A549 treated with GW870086 at 1 μM for 4 hours (cell line): ENCODE results near the gene ATP6V1D. TPM values are rescaled to one million over a fixed set of nuclear protein-coding genes. Genes with fewer than 3 reads are reported as not detected.

Experiments used
- total RNA-seq: library from RNA; stranded (reverse); fragments of 200-300 nt; extraction: Qiagen RNA extraction; gene quantifications from 5 replicates; pipeline ENCODE4 v1.2.3, GENCODE V29; 2022; ENCODE audit warnings: low read depth

ATP6V1D gene
- total RNA-seq = 69.1 to 107 TPM (median 72.2 TPM) in 5 replicates

GRCh38 chr14:67359775-67360469 lies at the start of gene ATP6V1D, which contains the start of gene EIF2S1:
Gene ATP6V1D (minus strand): TSS chr14:67359804. CDS start chr14:67359698, 106 bp downstream.
Gene EIF2S1 (plus strand): TSS chr14:67360328. CDS start chr14:67364768, 4,440 bp downstream.

Other genes with a start within 250 kb of the ATP6V1D start
- 0.10 to 0.17 TPM in 2 of 5 replicates, not detected in the others for gene GARIN2, start 170.4 kb downstream of the ATP6V1D start, total RNA-seq
- gene PALS1, start 118.4 kb downstream of the ATP6V1D start, total RNA-seq = 12.1 to 18.5 TPM (median 16.7 TPM) in 5 replicates
- gene EIF2S1, start 524 bp upstream of the ATP6V1D start, total RNA-seq = 233 to 326 TPM (median 242 TPM) in 5 replicates
- 19.1 to 23.2 TPM (median 22.6 TPM) in 5 replicates for gene PLEK2, start 52.4 kb upstream of the ATP6V1D start, total RNA-seq
- 0.09 to 0.50 TPM (median 0.21 TPM) in 5 replicates for gene TMEM229B, start 128.9 kb upstream of the ATP6V1D start, total RNA-seq
- gene PLEKHH1, start 173.5 kb upstream of the ATP6V1D start, total RNA-seq = 2.5 to 4.1 TPM (median 3.0 TPM) in 5 replicates
- gene PIGH, start 240.5 kb upstream of the ATP6V1D start, total RNA-seq = 16.2 to 22.9 TPM (median 20.3 TPM) in 5 replicates